DLD1 (cell line): ENCODE measurements around the gene ZNF462.
"Not testable (repeated sequence)": the region's sequence is repeated elsewhere in the genome, so short reads cannot be mapped to it uniquely, and the experiment has no call there.

Source experiments
- in situ Hi-C: cut with HindIII; loops from 2 replicates; pipeline ENCODE4 v1.10.0; 2017; ENCODE audit warnings: low sequenced_read_pairs

Gene ZNF462

DNA sequence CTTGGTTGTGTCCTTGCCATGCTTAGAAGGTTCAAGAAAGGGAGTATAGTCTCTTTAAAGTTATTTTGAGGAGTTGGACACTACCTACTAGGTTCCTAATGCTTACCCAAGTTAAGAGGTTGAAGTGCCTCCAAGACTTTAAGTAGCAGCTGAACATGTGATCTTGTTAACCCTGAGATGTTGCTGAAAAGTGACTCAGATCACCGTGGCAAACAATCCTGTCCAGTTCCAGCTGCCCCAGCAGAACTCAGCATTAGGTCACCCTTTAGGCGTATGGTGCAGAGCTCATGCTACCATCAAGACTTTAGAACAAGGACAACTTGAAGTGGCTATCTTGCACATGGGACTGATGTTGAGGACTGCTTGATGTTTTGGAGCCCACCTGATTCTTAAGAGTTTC, 22.5 kb downstream of the ZNF462 start:
- in situ Hi-C loops, result no loop called here

GRCh38 chr9:106886111-106887046, 23.4 kb downstream of the ZNF462 start:
- in situ Hi-C loops, result no loop called here

DNA sequence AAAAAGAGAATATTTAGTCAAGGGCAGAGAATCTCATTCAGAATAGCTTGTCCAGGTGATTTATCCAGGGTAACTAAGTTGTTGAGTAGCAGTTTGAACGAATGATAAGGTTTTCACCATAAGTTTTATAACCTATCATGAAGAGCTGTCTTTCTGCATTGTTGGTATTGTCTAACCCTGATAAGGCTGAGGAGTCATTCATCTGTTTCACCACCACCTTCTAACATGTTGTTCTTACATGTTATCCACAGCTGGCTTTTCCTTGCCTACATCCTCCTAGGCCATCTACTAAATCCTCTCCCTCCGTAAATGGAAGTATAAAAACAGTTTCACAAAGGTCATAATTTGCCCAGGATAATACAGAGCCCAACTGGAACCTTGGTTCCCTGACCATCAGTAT, 24.1 kb downstream of the ZNF462 start:
- in situ Hi-C loops, result no loop called here

- in situ Hi-C loops, result no loop called here
These were observed 26.2 kb downstream of the ZNF462 start for GRCh38 chr9:106889061-106889590.

DNA sequence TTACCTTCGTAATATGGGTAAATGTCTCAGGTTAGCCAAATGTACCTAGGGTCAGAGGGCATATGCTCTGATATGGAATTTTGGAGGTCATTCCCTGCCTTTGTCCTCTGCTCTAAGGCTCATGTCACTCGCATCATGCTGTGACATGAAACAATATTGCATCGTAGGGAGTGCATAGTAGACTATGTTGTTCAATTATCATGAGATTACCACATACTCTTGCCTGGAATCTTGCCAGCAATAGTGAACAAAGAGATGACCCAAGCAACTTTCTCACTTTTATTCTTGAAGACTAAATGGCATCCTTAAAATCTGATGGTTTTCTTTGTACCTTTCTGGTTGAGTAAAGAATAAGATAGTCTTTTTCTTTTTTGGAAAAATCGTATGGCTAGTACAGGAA, 27.6 kb downstream of the ZNF462 start:
- in situ Hi-C loops, result no loop called here

- in situ Hi-C loops, result no loop called here
These were observed 28.3 kb downstream of the ZNF462 start for GRCh38 chr9:106891286-106891685.

- in situ Hi-C loops, result no loop called here
These were observed 29.7 kb downstream of the ZNF462 start for GRCh38 chr9:106892632-106893031.

DNA sequence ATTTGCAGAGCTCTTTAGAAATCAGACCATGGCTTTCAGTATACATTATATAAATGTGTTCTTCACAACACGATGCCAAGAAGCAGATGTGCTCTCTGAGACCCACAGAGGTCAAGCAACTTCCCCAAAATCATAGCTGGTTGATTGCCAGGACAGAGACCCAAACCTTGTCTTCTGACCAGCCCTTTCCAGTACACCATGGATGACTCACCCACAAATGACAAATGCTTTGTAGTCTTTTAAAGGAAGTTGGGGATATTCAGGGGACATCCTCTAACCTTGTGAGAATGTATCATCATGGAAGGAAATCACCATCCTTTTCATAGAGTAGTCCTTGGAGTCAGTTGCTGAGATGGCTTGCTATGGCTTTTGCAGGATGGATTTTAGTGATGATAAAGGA, 30.1 kb downstream of the ZNF462 start:
- in situ Hi-C loops, result no loop called here

DNA sequence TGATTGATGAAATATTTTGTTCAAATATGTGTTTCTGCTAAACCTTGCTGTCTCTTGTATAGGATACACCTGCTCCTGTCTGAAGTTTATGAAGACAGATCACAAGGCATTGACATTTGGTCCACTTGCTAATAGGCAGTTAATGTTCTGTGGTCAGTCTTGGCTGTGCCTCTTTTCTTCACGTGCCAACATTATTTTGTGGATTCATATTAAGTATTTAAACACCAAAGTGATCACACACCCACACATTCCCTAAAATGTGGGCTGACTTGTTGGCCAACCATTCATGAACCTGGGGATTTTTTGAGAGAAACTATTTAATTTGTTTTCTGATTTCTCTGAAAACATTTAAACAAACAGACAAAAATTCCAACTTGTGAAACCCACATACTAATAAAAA, 33.7 kb downstream of the ZNF462 start:
- in situ Hi-C loops, result no loop called here

DNA sequence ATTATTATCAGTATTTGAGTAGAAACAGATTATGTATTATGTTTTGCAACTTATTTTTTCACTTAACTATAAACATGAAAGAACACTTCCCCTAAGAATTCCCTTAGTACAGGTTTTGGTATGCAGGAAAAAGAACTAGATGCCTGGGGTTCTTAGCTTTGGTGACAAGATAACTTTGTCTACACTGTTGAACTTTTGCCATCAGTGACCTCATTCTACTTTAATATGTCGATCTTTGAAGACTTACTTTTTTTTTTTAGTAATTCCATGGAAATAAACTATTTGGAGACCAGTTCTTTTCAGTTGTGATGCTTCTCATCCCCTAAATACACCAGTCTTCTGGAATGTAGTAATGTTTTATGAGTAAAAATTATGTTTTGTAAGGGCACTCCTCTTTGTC, 34.3 kb downstream of the ZNF462 start:
- in situ Hi-C loops, result no loop called here

GRCh38 chr9:106897751-106898150, 34.8 kb downstream of the ZNF462 start:
- in situ Hi-C loops, result no loop called here

DNA sequence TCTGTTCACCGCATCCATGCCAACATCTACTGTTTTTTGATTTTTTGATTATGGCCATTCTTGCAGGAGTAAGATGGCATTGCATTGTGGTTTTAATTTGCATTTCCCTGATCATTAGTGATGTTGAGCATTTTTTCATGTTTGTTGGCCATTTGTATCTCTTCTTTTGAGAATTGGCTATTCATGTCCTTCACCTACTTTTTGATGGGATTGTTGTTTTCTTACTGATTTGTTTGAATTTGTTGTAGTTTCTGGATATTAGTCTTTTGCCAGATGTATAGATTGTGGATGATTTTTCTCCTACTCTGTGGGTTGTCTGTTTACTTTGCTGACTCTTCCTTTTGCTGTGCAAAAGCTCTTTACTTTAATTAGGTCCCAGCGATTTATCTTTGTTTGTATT, 37.6 kb downstream of the ZNF462 start:
- in situ Hi-C loops, result not testable (repeated sequence)

DNA sequence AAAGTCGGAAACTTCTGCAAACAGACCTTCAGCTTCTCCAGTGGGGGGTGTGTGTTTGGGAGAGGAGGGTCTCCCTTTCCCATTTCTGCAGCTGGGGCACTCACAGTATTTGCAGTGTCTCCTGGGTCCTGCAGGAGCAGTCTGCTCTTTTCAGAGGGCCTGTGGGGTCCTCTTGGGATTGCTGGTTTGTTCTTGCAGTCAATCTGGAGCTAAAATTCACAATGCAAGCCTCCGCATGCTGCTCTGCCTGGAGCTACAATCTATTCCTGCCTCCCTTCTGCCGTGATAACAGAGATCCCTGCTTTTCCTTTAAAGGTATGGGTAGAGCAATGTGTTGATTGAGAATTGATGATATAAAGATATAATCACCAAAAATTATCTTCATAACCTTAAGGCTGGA, 43.2 kb downstream of the ZNF462 start:
- in situ Hi-C loops, result no loop called here

DNA sequence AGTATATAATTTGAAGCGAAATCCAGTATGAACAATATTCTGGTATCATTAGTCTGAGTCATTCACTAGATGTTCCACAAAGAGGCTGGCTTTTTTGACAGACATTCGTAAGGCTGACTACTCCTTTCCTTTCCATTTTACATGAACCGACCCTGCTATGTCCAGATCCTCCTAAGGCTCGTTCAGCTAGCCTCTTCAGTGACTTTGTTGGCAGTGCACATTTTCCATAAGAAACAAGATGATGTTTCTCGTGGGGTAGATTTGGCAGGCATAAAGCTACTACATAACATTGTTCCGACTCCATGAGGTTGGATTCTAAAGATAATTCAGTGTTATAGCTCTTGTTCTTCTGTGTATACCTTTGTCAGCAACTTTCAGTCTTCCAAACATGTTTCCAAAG, 49.0 kb downstream of the ZNF462 start:
- in situ Hi-C loops, result no loop called here

DNA sequence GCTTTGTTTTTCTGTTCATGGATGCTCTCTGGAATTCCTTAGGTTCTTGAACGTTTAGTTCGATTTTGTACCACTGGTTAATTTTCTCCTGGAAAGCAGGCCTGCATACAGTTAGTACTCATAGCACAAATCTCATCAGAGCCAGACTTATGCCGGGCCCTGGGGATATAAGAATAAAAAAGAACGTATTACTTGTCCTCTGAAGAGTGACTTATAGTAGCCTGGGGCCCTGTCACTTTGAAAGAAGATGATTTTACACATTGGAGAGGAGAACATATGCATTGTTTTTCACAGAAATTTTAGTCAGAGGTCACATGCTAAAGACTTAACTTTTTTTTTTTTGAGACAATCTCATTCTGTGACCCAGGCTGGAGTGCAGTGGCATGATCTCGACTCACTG, 50.3 kb downstream of the ZNF462 start:
- in situ Hi-C loops, result no loop called here

DNA sequence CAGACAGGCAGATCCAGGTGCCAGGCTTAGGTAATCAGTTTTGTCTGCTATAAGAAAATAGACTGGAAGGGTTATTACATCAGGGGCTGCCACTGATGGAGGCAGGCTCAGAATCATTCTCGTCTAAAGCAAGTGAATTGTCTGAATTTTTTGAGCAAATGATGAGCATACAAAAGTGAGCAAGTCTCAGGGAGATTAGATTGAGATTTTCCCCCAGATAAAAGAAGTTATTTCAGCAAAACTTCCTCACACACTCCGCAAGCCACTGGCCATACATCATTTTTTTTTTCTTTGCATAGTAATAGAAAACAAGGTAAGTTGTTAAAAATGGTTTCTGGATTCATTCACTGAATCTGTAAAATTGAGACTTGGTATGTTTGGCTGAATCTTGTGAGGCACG, 52.9 kb downstream of the ZNF462 start:
- in situ Hi-C loops, result no loop called here

DNA sequence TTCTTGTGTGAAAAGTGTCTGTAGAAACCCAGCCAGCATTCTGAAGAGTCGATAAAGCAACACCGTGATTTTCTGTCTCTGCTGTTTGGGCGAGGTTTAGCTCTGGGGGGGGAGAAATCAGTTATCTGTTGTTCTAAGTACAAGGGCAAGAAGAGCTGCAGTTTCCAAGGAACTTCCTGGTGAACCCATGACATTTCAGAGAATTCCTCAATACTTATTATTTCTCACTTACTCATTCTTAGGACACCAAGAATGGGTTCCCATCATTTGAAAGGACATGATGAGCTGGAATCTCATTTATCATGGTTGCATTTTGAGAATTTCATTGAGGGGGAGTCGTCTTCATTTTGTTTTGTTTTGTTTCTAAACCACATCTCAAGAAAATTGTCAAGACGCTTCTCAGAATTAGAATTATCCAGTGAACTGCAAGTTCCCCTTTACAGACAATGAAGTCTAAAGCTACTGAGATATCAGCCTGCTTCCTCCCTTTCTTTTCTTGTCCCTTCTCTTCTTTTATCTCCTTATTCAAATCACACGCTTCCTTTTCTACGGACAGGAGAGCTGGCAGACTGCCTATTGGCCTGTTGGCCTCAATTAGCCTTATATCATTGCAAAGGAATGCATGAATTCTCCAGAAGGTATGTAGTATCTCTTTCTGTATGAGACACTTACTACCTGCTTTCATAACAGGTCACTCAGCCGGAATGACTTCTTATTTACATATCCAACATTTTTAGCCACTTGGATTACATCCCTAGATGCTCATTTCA, 53.7 kb downstream of the ZNF462 start:
- in situ Hi-C loops, result no loop called here

GRCh38 chr9:106918825-106919509, 56.0 kb downstream of the ZNF462 start:
- in situ Hi-C loops, result no loop called here

DNA sequence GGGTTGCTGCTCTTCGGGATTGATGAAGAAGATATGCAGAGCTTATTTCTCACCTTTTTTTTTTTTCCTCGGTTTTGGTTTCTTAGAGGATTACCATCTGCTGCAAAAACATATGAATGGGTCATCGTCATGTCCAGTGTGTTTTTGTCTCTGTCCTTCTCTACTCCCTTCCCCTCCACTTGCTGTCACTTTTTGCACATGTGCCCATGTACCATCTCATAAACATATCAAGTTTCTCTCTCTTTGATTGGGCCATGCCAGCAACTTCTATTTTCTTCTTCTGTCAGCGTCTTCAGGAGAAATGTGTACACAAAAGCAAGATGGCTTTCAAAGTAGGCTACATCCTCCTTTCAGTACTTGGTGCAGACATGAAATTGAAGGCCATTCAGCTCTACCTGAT, 57.1 kb downstream of the ZNF462 start:
- in situ Hi-C loops, result no loop called here

- in situ Hi-C loops, result no loop called here
These were observed 57.8 kb downstream of the ZNF462 start for GRCh38 chr9:106920701-106921283.

DNA sequence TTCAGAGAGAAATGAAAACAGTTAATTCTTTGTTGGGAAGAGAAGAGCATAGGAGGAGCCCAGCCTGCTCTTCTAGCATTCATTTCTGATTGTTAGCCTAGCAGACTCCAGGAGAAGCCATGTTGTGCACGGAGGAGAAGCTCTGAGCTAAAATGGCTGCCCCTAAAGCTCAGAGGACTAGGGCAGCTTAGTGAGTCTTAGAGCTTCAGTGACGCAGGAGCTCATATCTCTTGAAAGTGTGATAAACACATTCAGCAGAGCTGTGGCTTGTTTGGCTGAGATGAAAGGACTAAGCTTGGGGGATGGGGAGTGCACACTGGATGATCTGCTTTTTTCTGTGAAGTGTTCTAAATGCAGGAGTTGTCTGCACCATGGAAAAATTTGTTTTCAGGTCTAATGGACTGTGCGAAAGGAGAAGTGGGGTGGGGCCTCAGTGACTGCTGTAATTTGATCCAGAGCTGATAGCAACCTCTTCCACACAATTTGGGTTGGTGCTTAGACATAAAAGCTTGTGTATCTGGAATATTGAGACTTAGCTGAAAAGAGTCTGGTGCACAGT, 58.5 kb downstream of the ZNF462 start:
- in situ Hi-C loops, result no loop called here
